Measurements from ENCODE around the gene MAGEB3.

- TF ChIP-seq POLR2A (IDR thresholded peaks at IDR 0.05; ENCODE audit: low read length) = no peak
- TF ChIP-seq CTCF (IDR thresholded peaks at IDR 0.05) = no peak
- TF ChIP-seq RFX5 (IDR thresholded peaks at IDR 0.05) = no peak
- no peak for TF ChIP-seq USF2 (IDR thresholded peaks at IDR 0.05)
- no peak for TF ChIP-seq JUNB (IDR thresholded peaks at IDR 0.05)
- no peak for TF ChIP-seq ZFP36 (IDR thresholded peaks at IDR 0.05; ENCODE audit: borderline replicate concordance, partially characterized antibody)
- no peak for TF ChIP-seq REST (IDR thresholded peaks at IDR 0.05)
These were observed 9.8 kb upstream of the MAGEB3 start for GRCh38 chrX:30220661-30221060.
